Right lung (tissue), 5 donors: ENCODE measurements around the gene ADAP1. TPM values are rescaled to one million over a fixed set of nuclear protein-coding genes. Genes with fewer than 3 reads are reported as not detected.
"Not testable (repeated sequence)": the region's sequence is repeated elsewhere in the genome, so short reads cannot be mapped to it uniquely, and the experiment has no call there.

Source experiments
- DNase-seq, 2 donors: peaks; one replicate each; pipeline ENCODE4 v3.0.0-alpha.2; 2013
- polyA plus RNA-seq, 5 donors: library from polyadenylated mRNA; unstranded; fragments of 120-200 nt; gene quantifications; one replicate each; pipeline versions ENCODE4 v1.2.1 to v1.2.3, GENCODE V29; 2013; ENCODE audit warnings: inconsistent platforms in 1 of 5, low replicate concordance in 1 of 5; ENCODE audit not compliant: insufficient read length in 5 of 5, insufficient read depth in 1 of 5

Gene ADAP1
- polyA plus RNA-seq, 5 donors, result 4.5 to 10.6 (median 8.1) TPM

DNA sequence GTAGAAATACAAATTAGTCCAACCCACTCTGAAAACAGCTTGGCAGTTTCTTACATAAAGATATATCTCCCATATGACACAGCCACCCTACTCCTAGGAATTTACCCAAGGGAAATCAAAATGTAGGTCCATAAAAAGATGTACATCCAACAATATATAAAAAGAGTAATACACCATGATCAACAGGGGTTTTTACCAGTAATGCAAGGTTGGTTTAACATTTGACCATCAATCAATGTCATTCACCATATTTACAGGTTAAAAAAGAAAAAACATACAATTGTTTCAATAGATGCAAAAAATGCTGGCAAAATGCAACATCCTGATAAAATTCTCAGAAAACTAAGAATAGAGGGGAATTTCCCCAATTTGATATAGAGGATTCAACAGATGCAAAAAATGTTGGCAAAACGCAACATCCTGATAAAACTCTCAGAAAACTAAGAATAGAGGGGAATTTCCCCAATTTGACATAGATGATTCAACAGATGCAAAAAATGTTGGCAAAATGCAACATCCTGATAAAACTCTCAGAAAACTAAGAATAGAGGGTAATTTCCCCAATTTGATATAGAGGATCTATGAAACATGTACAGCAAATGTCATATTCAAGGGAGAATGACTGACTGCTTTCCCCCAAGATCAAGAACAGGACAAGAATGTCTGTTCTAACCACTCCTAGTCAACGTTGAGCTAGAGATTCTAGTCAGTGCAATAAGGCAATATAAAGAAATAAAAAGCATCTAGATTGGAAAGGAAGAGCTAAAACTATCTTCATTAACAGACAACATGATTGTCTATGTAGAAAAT is 13.7 kb downstream of the ADAP1 start:
- no peak for DNase-seq

DNA sequence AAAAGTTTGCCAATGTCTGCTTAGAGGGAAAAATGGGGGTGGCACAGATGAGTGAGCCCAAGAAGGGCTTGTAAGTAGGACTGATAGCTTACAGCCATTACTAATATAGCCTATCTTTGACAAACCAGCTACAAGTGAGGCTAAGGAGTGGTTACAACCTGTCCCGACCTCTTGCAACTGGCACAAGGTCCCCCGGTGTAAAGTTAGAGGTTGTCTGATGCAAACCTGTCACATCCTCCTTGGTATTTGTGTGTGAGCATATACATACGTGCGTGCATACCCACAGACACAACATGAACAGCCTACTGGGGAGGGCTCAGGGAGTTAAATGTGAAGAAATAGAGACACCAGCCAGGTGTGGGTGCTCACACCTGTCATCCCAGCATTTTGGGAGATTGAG is 14.6 kb downstream of the ADAP1 start:
- DNase-seq, result no peak

DNA sequence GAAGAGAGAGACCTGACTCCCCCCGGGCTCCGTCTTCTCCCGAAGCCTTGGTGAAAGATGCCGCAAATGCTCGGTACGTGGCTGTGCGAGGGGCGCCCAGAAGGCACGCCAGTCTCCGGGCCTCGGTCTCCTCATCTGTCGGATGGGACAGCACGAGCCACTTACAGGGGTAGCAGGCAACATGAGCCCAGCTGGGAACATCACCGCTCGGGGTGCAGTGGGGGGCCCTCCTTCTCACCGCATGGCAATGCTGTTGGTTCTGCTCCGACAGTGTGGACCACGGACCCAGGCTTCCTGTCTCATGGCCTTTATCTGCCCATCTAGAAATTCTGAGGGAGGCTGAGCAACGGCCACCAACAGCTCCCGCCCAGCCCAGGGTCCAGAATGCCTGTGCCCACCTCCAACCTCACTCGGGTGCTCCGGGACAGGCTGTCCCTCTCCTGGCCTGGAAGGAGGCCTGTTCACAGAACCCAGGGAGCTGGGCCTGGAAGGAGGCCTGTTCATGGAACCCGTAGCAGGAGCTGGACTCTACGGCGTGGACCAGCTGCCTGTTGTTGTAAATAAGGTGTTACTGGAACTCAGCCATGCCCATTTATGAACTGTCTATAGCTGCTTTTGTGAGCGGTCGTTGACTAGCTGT is 15.8 kb downstream of the ADAP1 start:
- DNase-seq, result no peak

DNA sequence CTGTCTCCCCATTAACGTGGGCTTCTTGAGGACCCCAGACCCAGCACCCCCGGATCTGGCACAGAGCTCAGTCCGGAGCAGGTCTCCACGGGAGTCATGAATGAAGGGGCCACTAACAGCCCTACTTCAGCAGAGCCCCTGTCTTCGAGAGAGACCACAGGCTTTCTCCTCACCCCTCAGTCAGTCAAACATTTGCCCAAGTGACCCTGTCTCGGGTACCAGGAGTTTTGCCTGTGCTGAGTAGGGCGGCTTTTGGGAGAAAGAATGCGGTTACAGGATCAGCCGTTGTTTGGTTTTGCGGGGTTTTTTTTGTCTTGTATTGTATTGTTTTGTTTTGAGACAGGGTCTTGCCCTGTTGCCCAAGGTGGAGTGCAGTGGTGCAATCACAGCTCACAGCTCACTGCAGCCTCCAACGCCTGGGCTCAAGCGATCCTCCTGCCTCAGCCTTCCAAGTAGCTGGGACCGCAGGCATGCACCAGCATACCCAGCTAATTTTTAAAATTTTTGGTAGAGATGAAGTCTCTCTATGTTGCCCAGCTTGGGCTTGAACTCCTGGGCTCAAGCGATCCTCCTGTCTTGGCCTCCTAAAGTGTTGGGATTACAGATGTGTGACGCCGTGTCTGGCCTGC is 16.5 kb downstream of the ADAP1 start:
- no peak for DNase-seq

DNA sequence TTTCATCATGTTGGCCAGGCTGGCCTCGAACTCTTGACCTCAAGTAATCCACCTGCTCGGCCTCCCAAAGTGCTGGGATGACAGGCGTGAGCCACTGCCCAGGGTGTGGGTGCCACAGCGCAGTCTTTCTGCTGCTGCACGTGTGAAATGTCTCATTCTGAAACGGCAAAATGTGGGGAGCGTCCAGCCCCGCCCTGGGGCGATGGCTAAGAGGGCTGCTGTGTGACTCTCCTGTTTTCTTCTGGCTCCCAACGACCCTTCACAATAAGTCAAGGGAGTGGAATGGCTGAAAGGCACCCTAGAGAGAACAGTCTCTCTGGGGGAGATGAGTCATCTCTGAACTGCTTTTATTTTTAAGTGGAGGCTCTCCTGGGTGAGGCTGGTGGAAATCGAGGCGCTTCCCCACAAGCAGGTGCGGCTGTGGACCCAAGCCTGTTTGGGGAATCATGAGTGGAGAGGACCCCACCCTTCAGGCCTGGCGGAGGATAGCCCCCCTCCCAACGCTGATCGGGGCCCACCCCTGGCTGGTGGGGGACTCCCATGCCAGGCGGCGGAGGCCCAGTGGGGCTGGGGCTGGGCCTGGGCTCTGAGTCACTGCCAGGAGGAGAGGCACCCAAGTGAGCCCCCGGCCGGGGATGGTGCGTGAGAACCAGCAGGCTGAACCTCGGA is 18.0 kb downstream of the ADAP1 start:
- no peak for DNase-seq

DNA sequence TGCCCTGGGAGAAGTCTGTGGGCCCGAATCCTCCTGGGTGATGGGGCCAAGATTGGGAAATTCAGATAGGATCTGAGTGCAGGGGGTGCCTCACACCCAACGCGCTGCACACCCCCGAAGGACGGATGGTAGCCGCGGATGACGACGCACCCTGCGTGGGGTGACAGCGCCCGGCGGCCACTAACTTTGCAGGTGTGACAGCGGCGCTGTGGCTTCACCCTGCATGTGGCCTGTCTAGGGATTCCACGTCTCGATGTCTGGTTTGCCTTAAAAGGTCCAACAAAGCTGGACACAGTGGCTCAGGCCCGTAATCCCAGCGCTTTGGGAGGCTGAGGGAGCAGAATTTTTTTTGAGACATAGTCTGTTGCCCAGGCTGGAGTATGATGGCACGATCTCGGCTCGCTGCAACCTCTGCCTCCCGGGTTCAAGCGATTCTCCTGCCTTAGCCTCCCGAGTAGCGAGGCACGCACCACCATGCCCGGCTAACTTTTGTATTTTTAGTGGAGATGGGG is 18.6 kb downstream of the ADAP1 start:
- DNase-seq, result no peak

DNA sequence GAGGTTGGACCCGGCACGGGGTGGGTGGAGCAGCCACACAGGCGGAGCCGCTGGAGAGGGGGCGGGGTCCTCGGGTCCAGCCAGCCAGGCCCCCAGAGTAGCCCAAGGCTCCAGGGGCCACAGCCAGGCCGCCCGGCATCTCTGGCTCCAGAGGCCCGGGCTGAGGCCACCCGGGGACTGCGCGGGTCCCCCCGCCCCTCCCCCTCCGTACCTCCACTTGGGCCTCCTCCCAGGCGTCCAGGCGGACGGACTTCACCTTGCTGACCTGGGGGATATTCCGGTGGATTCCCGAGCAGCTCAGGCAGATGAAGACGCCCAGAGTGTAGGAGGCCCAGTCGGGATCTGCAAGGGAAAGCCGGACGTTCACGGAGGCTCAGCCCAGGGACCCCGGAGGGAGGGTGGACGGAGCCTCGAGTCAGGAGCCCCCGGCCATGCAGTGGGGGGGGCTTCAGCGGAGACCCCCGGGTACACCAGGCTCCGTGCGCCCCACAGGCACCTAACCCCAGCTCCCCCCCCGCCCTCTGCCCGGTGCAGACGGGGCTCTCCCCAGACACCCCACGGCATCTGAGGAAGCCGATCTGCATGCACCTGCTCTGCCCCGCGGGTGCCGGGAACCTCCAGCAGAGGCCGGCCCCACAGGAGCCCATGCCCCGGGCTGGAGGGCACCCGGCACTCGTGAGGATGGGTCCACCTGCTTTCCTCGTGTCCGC is 19.2 kb downstream of the ADAP1 start:
- no peak for DNase-seq

DNA sequence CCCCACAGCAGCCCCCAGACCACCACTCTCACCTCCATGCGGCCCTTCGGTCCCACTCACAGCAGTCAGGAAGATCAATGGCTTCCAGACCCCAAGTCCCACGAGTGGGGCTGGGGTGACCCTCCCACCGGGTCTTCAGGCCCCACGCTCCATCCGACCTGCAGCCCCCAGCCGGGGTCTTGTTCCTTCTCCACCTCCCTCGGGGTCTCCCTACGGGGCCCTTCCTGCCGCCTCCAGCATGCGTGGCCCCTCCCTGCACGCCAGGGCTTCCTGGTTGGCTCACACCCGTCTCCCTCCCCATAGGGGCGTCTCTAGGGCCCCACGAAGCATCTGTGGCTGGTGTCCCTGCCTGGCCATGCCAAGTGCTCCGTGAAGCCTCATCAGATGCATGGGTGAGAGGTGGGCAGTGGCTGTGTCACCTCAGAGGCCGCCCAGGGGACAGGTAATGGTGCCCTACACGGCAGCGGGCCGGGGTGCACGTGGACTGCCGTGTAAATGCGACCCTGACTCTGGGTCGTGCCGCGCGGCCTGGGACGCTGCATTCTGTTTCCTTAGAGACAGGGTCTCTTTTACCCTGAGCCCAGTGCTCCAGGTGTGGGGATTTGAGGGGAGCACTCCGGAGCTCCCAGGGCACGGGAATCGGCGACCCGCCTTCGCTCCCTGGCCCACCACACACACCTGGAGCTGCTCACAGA is 19.9 kb downstream of the ADAP1 start:
- DNase-seq, result no peak

DNA sequence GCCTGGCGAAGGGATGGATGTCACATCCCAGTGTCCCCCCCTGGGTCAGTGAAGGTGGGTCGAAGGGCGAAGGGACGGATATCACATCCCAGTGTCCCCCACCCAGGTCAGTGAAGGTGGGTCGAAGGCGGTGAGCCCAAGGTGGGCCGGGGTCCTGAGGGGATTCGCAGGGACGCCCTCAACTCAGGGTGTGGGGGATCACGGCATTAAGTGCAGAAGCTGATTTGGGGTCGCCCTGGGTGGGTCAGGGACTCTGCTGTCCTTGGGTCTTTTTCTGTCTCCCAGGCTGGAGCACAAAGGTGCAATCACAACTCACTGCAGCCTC is 21.9 kb downstream of the ADAP1 start:
- no peak for DNase-seq

DNA sequence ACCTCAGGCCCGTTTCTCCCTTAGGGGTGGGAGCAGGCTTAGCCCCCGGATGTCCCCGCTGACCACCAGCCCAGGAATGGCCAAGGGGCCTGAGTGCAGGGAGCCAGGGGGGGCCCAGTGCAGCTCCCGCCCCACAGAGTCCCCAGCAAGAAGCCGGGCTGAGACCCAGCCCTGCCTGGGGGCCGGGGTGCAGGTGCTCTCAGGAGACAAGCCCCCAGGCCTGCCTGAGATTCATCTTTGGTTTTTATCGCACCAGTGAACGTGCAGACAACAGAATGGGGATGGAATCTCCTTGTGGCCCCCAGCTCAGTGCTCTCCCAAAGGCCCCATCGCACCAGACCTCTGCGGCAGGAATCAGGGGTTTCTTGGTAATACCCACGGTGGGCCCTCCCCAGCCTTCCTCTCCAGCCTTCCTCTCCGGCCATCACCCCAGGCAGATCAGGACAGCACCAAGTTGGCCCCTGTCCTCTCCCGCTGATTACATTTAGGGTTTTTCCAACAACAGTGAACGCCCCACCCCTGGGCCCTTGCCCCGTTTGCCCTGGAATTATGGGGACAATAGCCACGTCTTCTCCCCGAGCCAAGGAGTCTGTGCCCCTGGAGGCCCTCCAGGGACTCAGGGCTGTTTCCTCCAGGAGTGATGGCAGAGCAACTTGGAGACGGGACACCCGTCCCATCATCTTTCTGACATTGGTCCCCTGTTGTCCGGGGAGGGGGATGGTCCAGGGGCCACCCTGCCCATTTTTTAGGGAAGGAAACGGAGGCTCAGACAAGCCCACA is 22.4 kb downstream of the ADAP1 start:
- DNase-seq, result no peak

DNA sequence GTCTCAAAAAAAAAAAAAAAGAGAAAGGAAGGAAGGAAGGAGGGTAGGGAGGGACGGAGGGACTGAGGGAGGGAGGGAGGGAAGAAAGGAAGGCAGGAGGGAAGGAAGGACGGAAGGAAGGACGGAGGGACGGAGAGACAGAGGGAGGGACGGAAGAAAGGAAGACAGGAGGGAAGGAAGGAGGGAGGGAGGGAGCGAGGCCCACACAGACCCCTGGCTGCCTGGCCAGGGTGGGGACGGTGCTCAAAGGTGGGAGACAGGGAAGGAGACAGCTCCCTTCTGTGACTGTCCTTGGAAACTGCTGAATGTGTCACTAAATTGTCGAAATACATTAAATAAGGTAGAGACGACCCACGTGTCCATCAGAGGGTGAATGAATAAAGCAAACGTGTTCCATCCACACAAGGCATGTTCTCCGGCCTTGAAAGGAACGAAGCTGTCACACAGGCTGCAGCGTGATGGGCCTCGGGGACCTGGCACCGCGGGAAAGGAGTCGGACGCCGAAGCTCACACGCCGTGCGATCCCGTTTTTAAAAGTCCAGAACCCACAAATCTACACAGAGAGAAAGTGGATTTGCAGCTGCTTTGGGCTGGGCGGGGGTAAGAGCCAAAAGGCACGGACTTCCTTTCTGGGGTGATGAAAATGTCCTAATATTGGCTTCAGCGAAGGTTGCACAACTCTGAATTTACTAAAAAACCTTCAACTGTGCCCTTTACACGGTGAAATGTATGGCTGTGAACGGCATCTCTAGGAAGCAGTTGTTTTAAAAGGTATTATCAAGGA is 23.3 kb downstream of the ADAP1 start:
- DNase-seq, result no peak

DNA sequence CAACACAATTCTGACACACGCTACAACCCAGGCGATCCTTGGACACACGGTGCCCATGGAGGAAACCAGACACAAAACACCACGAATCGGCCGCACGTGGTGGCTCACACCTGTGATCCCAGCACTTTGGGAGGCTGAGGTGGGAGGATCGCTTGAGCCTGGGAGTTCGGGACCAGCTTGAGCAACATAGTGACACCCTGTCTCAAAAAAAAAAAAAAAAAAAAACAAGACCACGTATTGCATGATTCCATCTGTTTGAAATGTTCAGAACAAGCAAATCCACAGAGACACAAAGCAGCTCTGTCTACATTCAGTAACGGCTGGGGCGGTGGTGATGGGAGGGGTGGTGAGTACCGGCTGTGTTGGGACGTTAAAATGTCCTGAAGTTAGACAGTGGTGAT is 25.2 kb downstream of the ADAP1 start:
- DNase-seq, result no peak

DNA sequence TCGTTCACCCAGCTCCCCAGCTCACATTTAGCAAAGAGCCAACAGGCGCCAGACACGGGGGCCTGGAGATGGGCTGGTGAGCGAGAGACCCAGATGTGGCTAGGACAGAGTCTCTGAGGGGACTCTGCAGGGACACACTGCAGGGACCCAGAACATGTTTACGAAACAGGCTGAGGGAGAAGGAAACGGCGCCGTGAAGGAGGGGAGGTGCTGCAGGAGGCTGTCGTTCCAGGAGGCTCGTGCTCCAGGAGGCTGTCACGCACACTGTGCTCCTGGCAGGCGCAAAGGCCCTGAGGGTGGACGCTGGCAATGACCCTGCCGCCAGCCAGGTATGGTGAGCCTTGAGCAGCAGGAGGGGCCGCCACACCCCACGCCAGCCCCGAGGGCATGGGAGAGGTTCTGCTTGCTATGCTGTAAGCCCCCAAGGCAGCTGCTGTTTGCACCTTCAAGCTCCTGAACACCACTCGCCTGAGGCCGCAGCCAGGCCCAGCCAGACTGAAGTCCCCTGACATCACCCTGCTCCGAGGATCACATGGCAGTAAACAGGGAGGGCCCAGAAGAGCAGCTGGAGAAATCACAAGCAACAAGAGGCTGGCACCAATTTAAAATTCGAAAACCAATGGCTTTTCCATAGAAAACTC is 27.3 kb downstream of the ADAP1 start:
- DNase-seq, result no peak

DNA sequence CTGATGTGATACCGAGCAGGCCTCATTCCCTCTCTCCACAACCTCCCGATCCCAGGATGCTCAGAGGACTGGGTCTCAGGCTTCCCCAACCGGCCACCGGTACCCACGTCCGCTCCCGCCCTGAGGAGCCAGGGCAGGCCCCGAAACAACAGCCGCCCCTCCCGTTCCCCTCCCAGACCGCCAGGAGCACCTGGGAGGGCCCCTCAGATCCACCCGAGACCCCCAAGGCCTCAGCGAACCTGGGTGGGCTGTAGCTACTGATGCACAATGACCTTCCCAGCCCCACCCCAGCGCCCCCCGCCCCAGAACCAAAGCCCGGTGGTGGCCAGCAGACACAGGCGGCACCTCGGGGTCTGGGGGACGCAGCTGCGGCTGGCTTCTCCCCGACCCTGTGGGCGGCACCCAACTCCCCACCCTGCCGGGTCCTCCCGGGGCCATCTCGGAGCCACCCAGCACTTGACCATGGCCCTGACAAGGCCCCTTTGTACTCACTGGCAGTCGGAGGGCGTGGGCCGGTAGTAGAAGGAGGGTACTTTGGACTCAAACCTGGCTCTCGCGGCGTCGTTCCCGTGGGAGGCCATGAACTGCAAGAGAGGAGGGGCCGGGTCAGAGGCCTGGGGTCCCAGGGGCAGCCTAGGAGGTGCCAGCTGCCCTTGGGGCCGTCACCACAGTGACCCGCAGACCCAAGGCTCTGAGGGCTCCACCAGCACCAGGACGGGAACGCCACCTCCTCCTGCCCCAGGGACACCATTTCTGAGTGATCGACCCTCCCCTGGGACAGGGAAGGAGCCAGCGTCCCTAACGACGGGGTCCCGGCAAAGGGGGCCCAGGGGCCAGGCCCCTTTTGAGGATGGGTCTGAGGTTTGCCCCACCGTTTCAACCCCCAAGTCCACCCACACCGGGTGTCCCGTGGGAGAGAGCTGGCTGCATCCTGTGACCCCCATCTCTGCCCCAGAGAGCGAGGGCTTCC is 28.1 kb downstream of the ADAP1 start:
- DNase-seq, result no peak

DNA sequence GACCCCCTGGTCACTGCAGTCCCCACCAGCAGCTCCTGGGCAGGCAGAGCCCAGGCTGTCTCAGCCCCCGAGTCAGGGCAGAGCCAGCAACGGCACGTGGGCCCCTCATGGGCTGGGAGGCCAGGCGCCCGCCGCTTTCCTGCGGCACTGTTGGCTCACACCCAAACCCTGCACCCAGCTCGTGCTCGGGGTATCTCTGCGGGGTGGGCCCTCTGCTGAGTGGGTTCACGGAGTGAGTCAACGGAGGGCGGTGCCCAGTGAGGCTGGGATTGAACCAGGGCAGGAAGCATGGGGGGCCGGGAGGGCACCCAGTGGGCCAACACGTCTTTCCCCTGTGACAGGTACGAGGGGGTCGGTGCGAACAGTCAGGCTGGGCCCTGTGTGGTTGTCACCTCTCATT is 28.9 kb downstream of the ADAP1 start:
- DNase-seq, result no peak

DNA sequence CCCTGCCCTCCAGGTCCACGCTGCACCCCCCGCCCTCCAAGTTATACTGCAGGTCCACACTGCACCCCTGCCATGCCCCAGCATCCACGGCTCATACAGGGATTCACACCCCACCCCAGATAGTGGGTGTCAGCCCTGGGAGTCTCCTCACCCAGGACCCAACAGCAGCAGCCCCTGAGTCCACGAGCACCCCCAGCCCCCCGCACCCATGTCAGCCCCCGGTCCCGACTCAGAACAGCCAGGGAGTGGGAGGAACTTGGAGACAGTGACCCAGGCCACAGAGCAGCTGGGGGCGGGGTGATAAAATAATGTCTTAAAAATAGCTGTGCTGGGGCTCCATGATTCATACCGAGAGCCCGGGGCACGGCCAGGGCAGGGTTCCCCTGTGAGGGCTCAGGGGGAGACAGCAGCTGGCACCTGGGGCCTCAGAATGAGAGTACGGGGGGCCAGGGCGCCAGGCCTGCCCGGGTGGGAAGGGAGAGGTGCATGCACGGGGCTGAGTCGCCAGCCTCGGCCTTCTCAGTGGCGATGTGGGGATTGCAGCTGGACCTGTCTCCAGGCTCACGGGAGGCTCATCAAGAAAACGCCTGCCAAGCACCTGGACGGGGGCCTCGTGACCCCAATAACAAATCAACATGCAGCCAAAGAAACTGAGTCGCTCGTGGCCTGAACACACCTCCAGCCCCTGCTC is 29.8 kb downstream of the ADAP1 start:
- no peak for DNase-seq

DNA sequence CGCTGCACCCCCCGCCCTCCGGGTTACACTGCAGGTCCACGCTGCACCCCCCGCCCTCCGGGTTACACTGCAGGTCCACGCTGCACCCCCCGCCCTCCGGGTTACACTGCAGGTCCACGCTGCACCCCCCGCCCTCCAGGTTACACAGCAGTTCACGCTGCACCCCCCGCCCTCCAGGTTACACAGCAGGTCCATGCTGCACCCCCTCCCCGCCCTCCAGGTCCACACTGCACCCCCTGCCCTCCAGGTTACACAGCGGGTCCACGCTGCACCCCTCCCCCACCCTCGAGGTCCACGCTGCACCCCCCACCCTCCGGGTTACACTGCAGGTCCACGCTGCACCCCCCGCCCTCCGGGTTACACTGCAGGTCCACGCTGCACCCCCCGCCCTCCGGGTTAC is 30.4 kb downstream of the ADAP1 start:
- not testable (repeated sequence) for DNase-seq
